B cell (primary cell): ENCODE measurements around the gene RALGAPA2. TPM values are rescaled to one million over a fixed set of nuclear protein-coding genes. Genes with fewer than 3 reads are reported as not detected.

Experiments used
- ATAC-seq: fragments of 200-7000 bp; cut with Tn5 transposase; one replicate; pipeline ENCODE4 v1.10.0; 2021; ENCODE audit warnings: low read depth, mild to moderate bottlenecking, moderate number of reproducible peaks, moderate library complexity
- CTCF ChIA-PET: fragments of 350-600 bp; sonication (Branson Sonifier 250); formaldehyde crosslinking; loops from one replicate; lab custom pipeline; 2021; ENCODE audit warnings: antibody characterized with exemption, inconsistent platforms; lab: Charles Lee
- POLR2A ChIA-PET: fragments of 350-600 bp; sonication (Branson Sonifier 250); formaldehyde crosslinking; loops from one replicate; lab custom pipeline; 2021; ENCODE audit warnings: antibody characterized with exemption; lab: Charles Lee
- DNase-seq: peaks from one replicate; pipeline ENCODE4 v3.0.0; 2013
- H2AFZ ChIP-seq: 2 replicates; pipeline ENCODE4 v1.6.1; 2012; ENCODE audit warnings: mild to moderate bottlenecking, low read depth, low read length; ENCODE audit not compliant: insufficient read depth, poor library complexity, severe bottlenecking
- H3K27ac ChIP-seq, 2 donors: 1 replicate in 1 of 2; 2 replicates in 1 of 2; pipeline ENCODE4 v1.5.1; 2012 to 2013; ENCODE audit warnings: low read length in 2 of 2, mild to moderate bottlenecking in 2 of 2, moderate library complexity in 1 of 2
- H3K27me3 ChIP-seq, 4 experiments: fragments of 200-600 bp in 1 of 4; sonication (generic) in 1 of 4; replicated peaks in 1 of 4; 1 replicate in 2 of 4; 2 replicates in 2 of 4; pipeline versions ENCODE4 v1.6.1 to v1.7.0; 2013 to 2016; ENCODE audit warnings: low read length in 3 of 4, mild to moderate bottlenecking in 2 of 4, mixed read lengths in 1 of 4, moderate library complexity in 1 of 4; ENCODE audit not compliant: insufficient read depth in 4 of 4, control insufficient read depth in 3 of 4; ENCODE audit errors: control extremely low read depth in 1 of 4
- H3K36me3 ChIP-seq, 2 experiments: replicated peaks in 1 of 2; 1 replicate in 1 of 2; 2 replicates in 1 of 2; pipeline versions ENCODE4 v1.6.1 to v1.7.1; 2013; ENCODE audit warnings: low read length in 1 of 2; ENCODE audit not compliant: insufficient read depth in 2 of 2, control insufficient read depth in 1 of 2; ENCODE audit errors: control extremely low read depth in 1 of 2, extremely low read depth in 1 of 2
- H3K4me1 ChIP-seq, 2 donors: fragments of 200-600 bp in 1 of 2; sonication (generic) in 1 of 2; 1 replicate in 1 of 2; 2 replicates in 1 of 2; pipeline versions ENCODE4 v1.5.1 to v1.6.1; 2013 to 2017; ENCODE audit warnings: low read length in 2 of 2; ENCODE audit not compliant: control insufficient read depth in 2 of 2, insufficient read depth in 2 of 2
- H3K4me2 ChIP-seq: replicated peaks from 2 replicates; pipeline ENCODE3; 2012; ENCODE audit warnings: mild to moderate bottlenecking, low read depth, low read length; ENCODE audit not compliant: poor library complexity, severe bottlenecking
- H3K4me3 ChIP-seq, 5 experiments: fragments of 200-600 bp in 1 of 5; sonication (generic) in 1 of 5; 1 replicate in 3 of 5; 2 replicates in 2 of 5; pipeline versions ENCODE4 v1.5.1 to v1.7.0; 2011 to 2016; ENCODE audit warnings: low read length in 4 of 5, mild to moderate bottlenecking in 4 of 5, low read depth in 2 of 5, control low read depth in 1 of 5, moderate library complexity in 1 of 5; ENCODE audit not compliant: insufficient read depth in 1 of 5; ENCODE audit errors: control extremely low read depth in 1 of 5, extremely low read depth in 1 of 5
- H3K79me2 ChIP-seq: fragments of 200-600 bp; sonication (generic); one replicate; pipeline ENCODE4 v1.6.0; 2016; ENCODE audit warnings: low read length; ENCODE audit not compliant: control insufficient read depth, insufficient read depth
- H3K9ac ChIP-seq: fragments of 200-600 bp; sonication (generic); 2 replicates; pipeline ENCODE4 v1.6.1; 2017; ENCODE audit warnings: mild to moderate bottlenecking, low read length, moderate library complexity
- H3K9me3 ChIP-seq, 3 donors: one replicate each; pipeline versions ENCODE4 v1.6.1 to v1.7.1; 2013; ENCODE audit warnings: low read length in 2 of 3; ENCODE audit not compliant: control insufficient read depth in 2 of 3, insufficient read depth in 1 of 3; ENCODE audit errors: control extremely low read depth in 1 of 3
- H4K20me1 ChIP-seq: 2 replicates; pipeline ENCODE4 v1.6.0; 2012; ENCODE audit warnings: mild to moderate bottlenecking, low read length; ENCODE audit not compliant: insufficient read depth, control insufficient read depth, poor library complexity, severe bottlenecking
- H3K27ac Mint-ChIP-seq: one replicate; pipeline ENCODE4 v1.8.0; 2021; ENCODE audit warnings: mixed read lengths
- H3K27me3 Mint-ChIP-seq: one replicate; pipeline ENCODE4 v1.8.0; 2021; ENCODE audit warnings: mixed read lengths
- H3K4me1 Mint-ChIP-seq: one replicate; pipeline ENCODE4 v1.8.0; 2021; ENCODE audit warnings: mixed read lengths
- H3K4me3 Mint-ChIP-seq: one replicate; pipeline ENCODE4 v1.8.0; 2021; ENCODE audit warnings: mixed read lengths
- H3K9me3 Mint-ChIP-seq: one replicate; pipeline ENCODE4 v1.8.0; 2022; ENCODE audit warnings: mixed read lengths; ENCODE audit not compliant: insufficient read depth
- EZH2 ChIP-seq: IDR thresholded peaks from 2 replicates; pipeline ENCODE4 v1.6.1; 2012; ENCODE audit warnings: borderline replicate concordance, low read depth, mild to moderate bottlenecking, moderate library complexity, low read length; ENCODE audit not compliant: insufficient read depth, poor library complexity, severe bottlenecking
- WGBS: methylation state at CpG from one replicate; pipeline ENCODE4 v1.1.5; 2013; ENCODE audit warnings: missing lambda C conversion rate; ENCODE audit not compliant: insufficient coverage; 5-methylcytosine and 5-hydroxymethylcytosine counted together
- intact Hi-C: fragments of 100-400 bp; cut with micrococcal nuclease; formaldehyde crosslinking; loops from one replicate; pipeline ENCODE4 v1.10.0; 2022
- polyA plus RNA-seq: library from polyadenylated mRNA; depleted of rRNA; stranded (reverse); fragments of >200 nt; gene quantifications from 2 replicates; pipeline ENCODE4 v1.2.3, GENCODE V29; 2012
- total RNA-seq, 2 donors: library from RNA; stranded (reverse); fragments of 120-200 nt in 1 of 2; gene quantifications; 1 replicate in 1 of 2; 2 replicates in 1 of 2; pipeline versions ENCODE4 v1.2.3 to v1.2.4, GENCODE V29; 2013 to 2022
- TF ChIP-seq, protein P1 (sequence below): fragments of 200-600 bp; IDR thresholded peaks from one replicate; pipeline ENCODE4 v1.8.0; 2022; ENCODE audit warnings: antibody characterized with exemption, mild to moderate bottlenecking

The RALGAPA2 gene
- total and polyA plus RNA-seq, 2 donors (not counting 1 experiment from before 2014, with no cell fraction given), result 6.4 to 33.1 TPM

DNA sequence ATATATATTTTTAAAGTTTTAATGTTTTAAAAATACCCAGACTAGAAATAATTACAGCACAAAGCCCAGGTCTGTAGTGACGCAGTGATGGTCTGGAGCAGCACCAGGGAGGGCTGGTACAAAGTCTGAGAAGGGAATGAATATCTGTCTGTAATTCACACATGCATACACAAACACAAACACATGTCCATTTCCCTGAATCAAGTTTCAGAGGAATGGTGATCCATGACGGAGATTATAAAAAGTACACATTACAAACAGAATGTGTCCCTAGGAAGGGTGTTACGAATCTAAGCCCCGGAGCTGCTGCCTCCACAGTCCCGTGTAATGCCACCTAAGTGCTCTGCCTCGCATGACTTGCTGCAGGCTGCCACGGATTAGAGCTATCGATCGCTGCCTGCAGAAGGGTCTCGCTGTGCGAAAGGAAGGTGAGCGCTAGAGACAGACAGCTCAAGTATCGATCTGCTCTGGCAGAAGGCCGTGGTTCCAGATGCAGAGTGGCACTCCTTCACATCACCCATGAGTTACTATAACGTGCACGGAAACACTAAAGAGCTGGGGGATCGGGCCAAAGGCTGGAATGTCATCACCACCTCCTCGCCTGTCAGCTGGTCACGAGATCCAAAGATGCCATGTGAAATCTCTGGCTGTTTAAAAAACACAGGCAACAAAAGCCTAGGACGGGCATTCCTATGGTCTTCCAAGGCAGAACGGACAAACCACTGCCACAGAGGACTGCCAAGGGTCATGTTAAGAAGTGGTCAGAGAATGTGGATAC, 257.4 kb downstream of the RALGAPA2 start:
- no peak overlapping the region for H3K4me3 Mint-ChIP-seq
- TF ChIP-seq EZH2, result no peak
- TF ChIP-seq, protein P1, sequence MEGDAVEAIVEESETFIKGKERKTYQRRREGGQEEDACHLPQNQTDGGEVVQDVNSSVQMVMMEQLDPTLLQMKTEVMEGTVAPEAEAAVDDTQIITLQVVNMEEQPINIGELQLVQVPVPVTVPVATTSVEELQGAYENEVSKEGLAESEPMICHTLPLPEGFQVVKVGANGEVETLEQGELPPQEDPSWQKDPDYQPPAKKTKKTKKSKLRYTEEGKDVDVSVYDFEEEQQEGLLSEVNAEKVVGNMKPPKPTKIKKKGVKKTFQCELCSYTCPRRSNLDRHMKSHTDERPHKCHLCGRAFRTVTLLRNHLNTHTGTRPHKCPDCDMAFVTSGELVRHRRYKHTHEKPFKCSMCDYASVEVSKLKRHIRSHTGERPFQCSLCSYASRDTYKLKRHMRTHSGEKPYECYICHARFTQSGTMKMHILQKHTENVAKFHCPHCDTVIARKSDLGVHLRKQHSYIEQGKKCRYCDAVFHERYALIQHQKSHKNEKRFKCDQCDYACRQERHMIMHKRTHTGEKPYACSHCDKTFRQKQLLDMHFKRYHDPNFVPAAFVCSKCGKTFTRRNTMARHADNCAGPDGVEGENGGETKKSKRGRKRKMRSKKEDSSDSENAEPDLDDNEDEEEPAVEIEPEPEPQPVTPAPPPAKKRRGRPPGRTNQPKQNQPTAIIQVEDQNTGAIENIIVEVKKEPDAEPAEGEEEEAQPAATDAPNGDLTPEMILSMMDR, result no peak
- Histone ChIP-seq H3K36me3 (peaks cover 2 to 7% of the 10 kb centered on the region in 2 experiments), H3K4me1 (peaks cover 9 to 11% of the 10 kb centered on the region in 2 donors), H3K9me3 (peaks cover 0 to 5% (median 0%) of the 10 kb centered on the region in 3 donors), H3K27ac (no peak overlapping the region), H3K4me2 (no peak overlapping the region), H3K4me3 (no peak overlapping the region), H3K27me3 (no peaks in the 10 kb centered on the region), H3K9ac (no peak overlapping the region), H3K79me2 (no peaks in the 10 kb centered on the region), H2AFZ (no peak overlapping the region), H4K20me1 (no peaks in the 10 kb centered on the region)
- intact Hi-C loops, result no loop called here
- DNase-seq (no peak), ATAC-seq (no peak)
- H3K27me3 Mint-ChIP-seq, result no peaks in the 10 kb centered on the region
- ChIA-PET POLR2A (no interaction called here), CTCF (no interaction called here)
- H3K27ac Mint-ChIP-seq, result no peak overlapping the region
- peaks cover 14% of the 10 kb centered on the region for H3K4me1 Mint-ChIP-seq
- no peaks in the 10 kb centered on the region for H3K9me3 Mint-ChIP-seq
- WGBS, result 98% methylated on average over 19 of the region's 21 CpGs

DNA sequence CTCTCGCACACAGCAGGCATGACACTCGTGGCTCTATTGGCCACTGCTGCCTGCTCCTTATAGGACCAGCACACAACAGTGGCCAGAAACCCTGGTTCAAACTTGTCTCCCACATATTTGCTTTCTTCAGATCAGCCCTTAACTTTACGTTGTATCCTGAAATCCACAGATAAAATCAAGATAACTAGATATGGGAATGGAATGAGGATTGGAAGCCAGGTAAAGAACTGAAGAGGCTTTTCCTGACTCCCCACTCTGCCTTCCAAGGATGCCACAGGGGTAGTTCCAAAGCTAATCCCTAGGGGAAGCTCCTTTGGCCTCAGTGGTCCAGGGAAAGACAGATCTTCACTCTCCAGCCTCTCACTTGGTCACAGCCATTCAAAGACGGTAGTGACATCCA, 258.1 kb downstream of the RALGAPA2 start:
- 100% methylated on average over 2 of the region's 4 CpGs for WGBS
- Mint-ChIP-seq H3K9me3 (no peaks in the 10 kb centered on the region), H3K4me3 (no peak overlapping the region), H3K27ac (no peak overlapping the region), H3K4me1 (peaks cover 14% of the 10 kb centered on the region), H3K27me3 (no peaks in the 10 kb centered on the region)
- H3K36me3 ChIP-seq, result peaks cover 2 to 7% of the 10 kb centered on the region in 2 experiments
- ChIA-PET POLR2A (interaction anchor here (1.4 kb wide), 1 partner anchor 12 kb away, joined by 3 read pairs; no protein-coding TSS in a partner anchor), CTCF (no interaction called here)
- H2AFZ ChIP-seq, result no peak overlapping the region
- H3K27ac ChIP-seq, result no peak overlapping the region
- intact Hi-C loops, result no loop called here
- H3K4me2 ChIP-seq, result no peak overlapping the region
- TF ChIP-seq, protein P1, result no peak
- TF ChIP-seq EZH2, result no peak
- H3K4me1 ChIP-seq, result peaks cover 9 to 11% of the 10 kb centered on the region in 2 donors
- no peak overlapping the region for H3K4me3 ChIP-seq
- H3K79me2 ChIP-seq, result no peaks in the 10 kb centered on the region
- peaks cover 0 to 5% (median 0%) of the 10 kb centered on the region in 3 donors for H3K9me3 ChIP-seq
- no peaks in the 10 kb centered on the region for H3K27me3 ChIP-seq
- no peak overlapping the region for H3K9ac ChIP-seq
- DNase-seq (no peak), ATAC-seq (no peak)
- H4K20me1 ChIP-seq, result no peaks in the 10 kb centered on the region
